GF-D8 (cell line): ENCODE results near the gene NOMO2.
"Not testable (repeated sequence)": the region's sequence is repeated elsewhere in the genome, so short reads cannot be mapped to it uniquely, and the experiment has no call there.

Experiments
- DNase-seq: peaks from one replicate; lab custom pipeline; 2025; lab: John Stamatoyannopoulos, UW

The NOMO2 gene

DNA sequence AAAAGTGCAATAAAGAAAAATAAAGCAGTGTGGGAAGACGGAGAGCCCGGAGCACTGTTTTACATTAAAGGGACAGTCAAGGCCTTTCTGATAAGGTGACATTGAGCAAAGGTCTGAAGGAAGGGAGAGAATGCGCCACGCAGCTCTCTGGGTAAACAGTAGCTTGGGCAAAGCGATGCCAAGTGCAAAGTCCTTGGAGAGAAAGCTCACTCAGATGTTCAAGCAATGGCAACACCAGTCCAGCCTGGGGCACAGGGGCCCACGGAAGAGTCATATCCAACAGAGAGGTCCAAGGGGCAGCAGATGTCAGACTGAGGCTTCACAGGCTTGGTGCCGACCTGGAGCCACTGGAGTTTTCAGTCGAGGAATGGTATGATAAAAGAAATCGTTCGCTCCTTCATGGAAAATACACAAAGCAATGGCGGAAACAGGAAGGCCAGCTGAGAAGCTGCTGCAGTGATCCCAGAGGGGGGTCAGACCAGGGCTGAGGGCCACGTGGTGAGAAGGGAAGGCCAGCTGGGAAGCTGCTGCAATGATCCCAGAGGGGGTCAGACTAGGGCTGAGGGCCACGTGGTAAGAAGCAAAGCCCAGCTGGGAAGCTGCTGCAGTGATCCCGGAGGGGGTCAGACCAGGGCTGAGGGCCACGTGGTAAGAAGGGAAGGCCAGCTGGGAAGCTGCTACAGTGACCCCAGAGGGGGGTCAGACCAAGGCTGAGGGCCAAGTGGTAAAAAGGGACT is 40.3 kb downstream of the NOMO2 start:
- not testable (repeated sequence) for DNase-seq

- not testable (repeated sequence) for DNase-seq
Observed at GRCh38 chr16:18518536-18519283, 43.2 kb downstream of the NOMO2 start.

GRCh38 chr16:18498430-18498829 is 63.5 kb downstream of the NOMO2 start:
- DNase-seq: not testable (repeated sequence)

DNA sequence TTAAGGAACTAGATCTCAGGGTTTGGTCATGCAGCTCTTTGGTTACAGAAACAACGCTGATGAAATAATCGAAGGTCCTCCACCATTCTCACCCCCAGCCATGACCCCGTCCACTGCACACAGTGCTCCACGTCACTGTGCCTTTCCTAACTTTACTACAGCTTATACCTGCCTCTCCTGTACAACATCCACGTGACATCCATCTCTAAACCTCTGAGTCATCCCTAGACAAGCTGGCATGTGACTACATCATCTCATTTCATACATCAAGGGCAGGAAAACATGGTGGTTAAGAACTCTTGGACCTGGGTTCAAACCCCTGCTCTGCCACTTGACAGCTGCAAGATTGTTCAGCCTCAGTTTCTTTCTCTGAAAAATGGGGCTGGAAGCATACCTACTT is 64.9 kb downstream of the NOMO2 start:
- DNase-seq: not testable (repeated sequence)

- not testable (repeated sequence) for DNase-seq
Observed at GRCh38 chr16:18492118-18492897, 69.6 kb downstream of the NOMO2 start.

DNA sequence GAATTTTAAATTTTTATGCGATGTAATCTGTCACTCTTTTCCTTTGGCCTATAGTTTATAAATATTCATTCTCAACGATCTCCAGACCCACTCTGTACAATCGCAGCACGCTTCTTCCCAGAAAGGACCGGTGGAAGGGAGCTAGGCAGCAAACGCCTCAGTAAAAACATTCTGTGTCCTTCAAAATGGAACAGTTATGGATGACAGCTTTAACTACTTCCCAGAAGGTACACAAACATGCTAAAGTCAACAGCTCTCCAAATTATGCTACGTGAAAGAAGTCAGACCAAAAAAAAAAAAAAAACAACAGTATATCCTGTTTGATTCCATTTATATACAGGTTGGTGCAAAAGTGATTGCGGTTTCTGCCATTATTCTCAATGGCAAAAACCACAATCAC is 125.9 kb downstream of the NOMO2 start:
- DNase-seq: not testable (repeated sequence)

DNA sequence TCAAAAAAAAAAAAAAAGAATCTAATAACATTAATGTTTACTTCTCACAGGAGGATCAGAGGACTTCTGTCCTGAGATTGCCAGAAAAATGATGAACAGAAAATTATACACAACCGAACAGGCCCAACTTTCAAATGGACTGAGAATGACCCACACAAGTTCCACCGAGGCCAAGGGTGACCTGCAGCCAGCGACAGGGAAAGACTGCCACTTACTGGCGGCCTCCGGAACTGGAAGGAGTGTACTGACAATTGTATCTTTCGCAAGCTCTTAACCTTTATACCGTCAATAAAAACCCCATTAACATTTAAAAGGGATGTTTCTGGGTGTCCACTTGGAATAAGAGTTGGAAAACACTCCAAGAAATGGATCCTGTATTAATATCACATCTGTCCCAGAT is 146.1 kb downstream of the NOMO2 start:
- not testable (repeated sequence) for DNase-seq

DNA sequence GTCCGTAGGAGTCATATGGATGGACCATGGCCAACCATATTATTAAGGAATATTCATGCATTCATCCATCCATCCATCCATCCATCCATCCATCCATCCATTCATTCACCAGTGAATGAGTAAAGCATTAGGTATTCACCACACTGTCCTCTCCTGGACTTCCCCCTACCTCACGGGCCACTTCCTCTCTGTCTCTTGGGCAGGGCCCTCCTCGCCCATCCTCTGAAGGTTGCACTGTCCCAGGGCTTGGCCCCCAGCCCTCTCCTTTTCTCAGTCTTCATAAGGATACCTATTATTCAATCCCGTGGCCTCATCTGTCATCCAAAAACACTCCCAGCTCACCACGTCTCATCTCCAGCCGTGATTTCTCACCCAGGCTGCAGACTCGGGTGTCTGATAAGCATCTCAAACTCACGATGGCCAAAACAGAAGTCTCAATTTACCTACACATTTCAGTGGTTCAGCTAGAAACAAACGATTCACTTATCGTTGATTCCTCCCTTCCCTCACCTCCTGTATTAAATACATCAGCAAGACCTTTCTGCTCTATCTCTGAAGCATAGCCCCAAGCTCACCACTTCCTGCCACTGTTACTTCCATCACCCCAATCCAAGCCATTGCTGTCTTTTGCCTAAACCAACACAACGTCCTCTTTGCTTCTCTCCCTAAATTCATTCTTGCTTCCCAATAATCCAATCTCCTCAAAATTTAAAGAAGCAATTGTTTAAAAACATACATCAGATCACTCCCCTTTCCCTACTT is 152.2 kb downstream of the NOMO2 start:
- not testable (repeated sequence) for DNase-seq

- DNase-seq: not testable (repeated sequence)
Observed at GRCh38 chr16:18401851-18402657, 159.8 kb downstream of the NOMO2 start.

- DNase-seq: not testable (repeated sequence)
Observed at GRCh38 chr16:18401159-18401558, 160.7 kb downstream of the NOMO2 start.

GRCh38 chr16:18394363-18394762 is 167.5 kb downstream of the NOMO2 start:
- not testable (repeated sequence) for DNase-seq

- DNase-seq: not testable (repeated sequence)
Observed at GRCh38 chr16:18387767-18388166, 174.1 kb downstream of the NOMO2 start.

- not testable (repeated sequence) for DNase-seq
Observed at GRCh38 chr16:18386517-18386916, 175.4 kb downstream of the NOMO2 start.

DNA sequence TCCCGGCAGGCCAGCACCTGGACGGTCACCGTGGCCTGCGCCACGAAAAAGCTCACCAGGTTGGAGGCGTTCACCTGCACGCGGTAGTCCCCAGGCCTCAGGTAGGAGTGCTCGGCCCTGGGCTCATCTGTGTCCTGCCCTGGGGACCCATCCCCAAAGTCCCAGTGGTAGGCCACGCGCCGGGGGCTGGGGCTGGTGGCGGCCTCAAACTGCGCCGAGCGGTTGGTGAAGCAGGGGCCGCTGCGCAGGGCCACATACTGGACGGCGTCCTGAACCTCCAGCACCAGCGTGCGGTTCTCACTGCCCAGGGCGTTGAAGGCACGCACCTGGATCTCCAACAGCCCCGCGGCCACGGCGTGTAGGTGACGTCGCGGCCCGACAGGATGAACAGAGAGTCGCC is 176.6 kb downstream of the NOMO2 start:
- not testable (repeated sequence) for DNase-seq

DNA sequence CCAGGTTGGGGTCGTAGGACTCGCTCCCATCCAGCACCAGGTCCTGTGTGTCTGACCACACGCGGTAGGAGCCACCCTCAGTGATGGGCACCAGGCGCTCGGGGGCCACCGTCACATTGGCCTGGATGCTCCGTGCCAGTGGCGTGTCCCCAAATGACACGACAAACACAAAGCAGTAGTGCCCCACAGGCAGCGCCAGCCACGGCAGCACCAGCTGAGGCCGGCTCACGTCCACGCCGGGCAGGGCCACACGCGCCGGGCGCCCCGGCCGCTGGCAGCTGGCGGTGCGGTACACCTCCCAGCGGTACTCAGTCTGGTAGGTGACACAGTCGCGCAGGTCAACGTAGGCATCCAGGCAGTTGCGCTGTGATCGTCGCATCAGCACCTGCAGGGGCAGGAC is 177.0 kb downstream of the NOMO2 start:
- not testable (repeated sequence) for DNase-seq

GRCh38 chr16:18384098-18384636 is 177.7 kb downstream of the NOMO2 start:
- not testable (repeated sequence) for DNase-seq

GRCh38 chr16:18382696-18383095 is 179.2 kb downstream of the NOMO2 start:
- not testable (repeated sequence) for DNase-seq
